Ovary (tissue), 9 donors: Measurements from ENCODE around the gene APP. TPM values are rescaled to one million over a fixed set of nuclear protein-coding genes. Genes with fewer than 3 reads are reported as not detected.

Experiments used
- DNase-seq, 5 donors: peaks; one replicate each; pipeline ENCODE4 v3.0.0-alpha.2; 2019 to 2020
- H3K27ac ChIP-seq, 2 donors: fragments of 200-600 bp; one replicate each; pipeline versions ENCODE4 v1.5.1 to v1.8.0; 2019 to 2022
- H3K27me3 ChIP-seq: fragments of 200-600 bp; one replicate; pipeline ENCODE4 v1.8.0; 2022
- H3K36me3 ChIP-seq: fragments of 200-600 bp; sonication (generic); one replicate; pipeline ENCODE4 v1.5.1; 2019
- H3K4me1 ChIP-seq: one replicate; pipeline ENCODE4 v1.8.1; 2013; ENCODE audit warnings: mild to moderate bottlenecking, moderate library complexity; ENCODE audit not compliant: insufficient read depth
- H3K4me3 ChIP-seq: fragments of 200-600 bp; sonication (generic); one replicate; pipeline ENCODE4 v1.5.1; 2017
- H3K9me3 ChIP-seq, 2 donors: fragments of 200-600 bp in 1 of 2; sonication (generic) in 1 of 2; one replicate each; pipeline versions ENCODE4 v1.5.1 to v1.8.1; 2013 to 2019; ENCODE audit warnings: mild to moderate bottlenecking in 1 of 2, moderate library complexity in 1 of 2
- EP300 ChIP-seq: sonication (generic); formaldehyde crosslinking; IDR thresholded peaks from one replicate; pipeline ENCODE4 v1.6.1; 2017; ENCODE audit warnings: antibody characterized with exemption
- POLR2A ChIP-seq: fragments of 450-650 bp; IDR thresholded peaks from one replicate; pipeline ENCODE4 v1.6.1; 2017; ENCODE audit warnings: antibody characterized with exemption, mild to moderate bottlenecking, moderate library complexity
- WGBS, 3 donors: extraction: QIAGEN DNeasy Blood & Tissue Kit in 1 of 3; methylation state at CpG; one replicate each; pipeline versions ENCODE4 v1.1.5 to v1.1.7; 2013 to 2017; 5-methylcytosine and 5-hydroxymethylcytosine counted together
- intact Hi-C, 4 donors: fragments of 100-400 bp; cut with DNase I; formaldehyde crosslinking; loops; one replicate each; pipeline versions ENCODE4 v1.11.0 to v1.15.1; 2022 to 2023
- polyA plus RNA-seq, 2 donors: library from polyadenylated mRNA; stranded (reverse); fragments of 200-250 nt in 1 of 2; fragments of 350-450 nt in 1 of 2; fragmentation: Illumina TruSeq in 1 of 2; extraction: RNeasy Lipid Tissue Mini Kit (QIAGEN cat#74804) in 1 of 2; gene quantifications; one replicate each; pipeline ENCODE4 v1.2.3, GENCODE V29; 2013 to 2014
- total RNA-seq, 7 donors: library from RNA; depleted of rRNA in 2 of 7; stranded (reverse); fragments of >200 nt in 2 of 7; fragmentation: NEBNext Ultra II Directional in 3 of 7; extraction: Animal tissue kit (Norgen Biotek cat#: 25700) in 3 of 7; gene quantifications; one replicate each; pipeline versions ENCODE4 v1.1.0 to v1.2.4, GENCODE V29; 2016 to 2023
- TF ChIP-seq, protein P1 (sequence below), 3 donors: fragments of 450-650 bp in 2 of 3; fragments of 200-600 bp in 1 of 3; IDR thresholded peaks; one replicate each; pipeline versions ENCODE4 v1.5.1 to v1.8.0; 2016 to 2022; ENCODE audit warnings: antibody characterized with exemption in 3 of 3, mild to moderate bottlenecking in 1 of 3
- donor health status: DM: no; HTN: no; CAD: no; lungs with moderate emphysema.
- donor health status: DM: no; HTN: no; CAD: no.
- donor health status: Bipolar disorder and iron deficiency.
- donor health status: DM: yes; HTN: yes; CAD: no.
- donor health status: DM: no; HTN: no; CAD: no.
- donor health status: DM: yes; HTN: yes; CAD: no.

The APP gene
- total and polyA plus RNA-seq, 9 donors = 211 to 945 (median 364) TPM

- Histone ChIP-seq H3K9me3 (no peaks in the 10 kb centered on the region), H3K4me1 (no peaks in the 10 kb centered on the region), H3K27ac (no peak overlapping the region), H3K27me3 (no peaks in the 10 kb centered on the region), H3K36me3 (no peaks in the 10 kb centered on the region), H3K4me3 (no peak overlapping the region)
- DNase-seq = no peak
- intact Hi-C loops = loop anchor here in 1 of 4 donors (5.0 kb wide), 1 partner anchor 350 kb away; no protein-coding TSS in a partner anchor
- TF ChIP-seq POLR2A (no peak), EP300 (no peak)
- TF ChIP-seq, protein P1, sequence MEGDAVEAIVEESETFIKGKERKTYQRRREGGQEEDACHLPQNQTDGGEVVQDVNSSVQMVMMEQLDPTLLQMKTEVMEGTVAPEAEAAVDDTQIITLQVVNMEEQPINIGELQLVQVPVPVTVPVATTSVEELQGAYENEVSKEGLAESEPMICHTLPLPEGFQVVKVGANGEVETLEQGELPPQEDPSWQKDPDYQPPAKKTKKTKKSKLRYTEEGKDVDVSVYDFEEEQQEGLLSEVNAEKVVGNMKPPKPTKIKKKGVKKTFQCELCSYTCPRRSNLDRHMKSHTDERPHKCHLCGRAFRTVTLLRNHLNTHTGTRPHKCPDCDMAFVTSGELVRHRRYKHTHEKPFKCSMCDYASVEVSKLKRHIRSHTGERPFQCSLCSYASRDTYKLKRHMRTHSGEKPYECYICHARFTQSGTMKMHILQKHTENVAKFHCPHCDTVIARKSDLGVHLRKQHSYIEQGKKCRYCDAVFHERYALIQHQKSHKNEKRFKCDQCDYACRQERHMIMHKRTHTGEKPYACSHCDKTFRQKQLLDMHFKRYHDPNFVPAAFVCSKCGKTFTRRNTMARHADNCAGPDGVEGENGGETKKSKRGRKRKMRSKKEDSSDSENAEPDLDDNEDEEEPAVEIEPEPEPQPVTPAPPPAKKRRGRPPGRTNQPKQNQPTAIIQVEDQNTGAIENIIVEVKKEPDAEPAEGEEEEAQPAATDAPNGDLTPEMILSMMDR (IDR thresholded peaks at IDR 0.05) = peak in 1 of 3 donors; percentile 11
Observed at GRCh38 chr21:25977068-25977611, 193.4 kb downstream of the APP start.

DNA sequence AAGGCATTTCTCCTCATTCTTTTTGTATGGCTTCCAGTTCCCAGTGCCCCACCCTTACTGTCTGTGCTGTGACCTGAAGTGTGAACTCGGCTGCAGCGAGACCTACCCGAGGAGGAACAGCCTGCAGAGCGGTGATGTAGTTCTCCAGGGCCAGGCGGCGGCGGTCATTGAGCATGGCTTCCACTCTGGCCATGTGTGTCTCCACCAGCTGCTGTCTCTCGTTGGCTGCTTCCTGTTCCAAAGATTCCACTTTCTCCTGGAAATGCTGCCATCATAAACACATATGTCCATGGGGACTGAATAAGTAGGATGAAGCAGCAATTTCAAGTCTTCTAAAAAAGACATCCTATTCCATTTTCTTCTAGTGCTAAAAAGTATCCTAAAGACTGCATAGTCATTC, 195.6 kb downstream of the APP start:
- 94 to 97% (median 97%) methylated on average over 8 of the region's 8 CpGs for WGBS, 3 donors
- intact Hi-C loops = loop anchor here in 1 of 4 donors (5.0 kb wide), 1 partner anchor 352 kb away; no protein-coding TSS in a partner anchor
- Histone ChIP-seq H3K36me3 (no peaks in the 10 kb centered on the region), H3K4me1 (no peaks in the 10 kb centered on the region), H3K4me3 (no peak overlapping the region), H3K9me3 (no peaks in the 10 kb centered on the region), H3K27ac (no peak overlapping the region), H3K27me3 (no peaks in the 10 kb centered on the region)
- TF ChIP-seq, protein P1 (IDR thresholded peaks at IDR 0.05) = no peak
- TF ChIP-seq EP300 = no peak
- no peak for TF ChIP-seq POLR2A
- DNase-seq = no peak

GRCh38 chr21:25970254-25970930, 200.2 kb downstream of the APP start:
- no peak overlapping the region for H3K4me3 ChIP-seq

DNA sequence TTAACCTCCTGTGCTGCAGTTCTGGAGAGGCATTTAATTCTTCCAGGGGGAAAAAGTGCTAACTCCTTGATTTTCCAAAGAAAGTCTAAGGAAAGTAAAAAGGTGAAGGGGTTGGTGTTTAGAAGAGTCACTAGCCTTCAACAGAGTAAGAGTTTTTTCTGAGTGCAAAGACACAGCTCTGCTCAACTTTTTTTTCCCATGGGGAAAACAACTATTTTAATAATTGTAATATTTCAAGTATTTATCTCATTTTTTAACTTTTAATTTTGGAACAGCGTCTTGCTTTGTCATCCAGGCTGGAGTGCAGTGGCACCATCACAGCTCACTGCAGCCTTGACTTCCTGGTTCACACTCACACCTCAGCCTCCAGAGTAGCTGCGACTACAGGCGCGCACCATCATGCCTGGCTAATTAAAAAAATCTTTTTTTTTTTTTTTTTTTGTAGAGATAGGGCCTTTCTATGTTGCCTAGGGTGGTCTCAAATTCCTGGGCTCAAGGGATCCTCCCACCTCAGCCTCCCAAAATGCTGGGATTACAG, 202.6 kb downstream of the APP start:
- no peak overlapping the region for H3K4me3 ChIP-seq
- WGBS, 3 donors = 97 to 99% (median 98%) methylated on average over 4 of the region's 4 CpGs
- DNase-seq = no peak
- no peaks in the 10 kb centered on the region for H3K4me1 ChIP-seq
- no peaks in the 10 kb centered on the region for H3K9me3 ChIP-seq
- TF ChIP-seq, protein P1 (IDR thresholded peaks at IDR 0.05) = no peak
- TF ChIP-seq EP300 (no peak), POLR2A (no peak)
- intact Hi-C loops = no loop called here
- no peaks in the 10 kb centered on the region for H3K36me3 ChIP-seq
- H3K27ac ChIP-seq = no peak overlapping the region
- H3K27me3 ChIP-seq = no peaks in the 10 kb centered on the region

More at GRCh38 chr21:25970254-25970930, 200.2 kb downstream of the APP start:
- H3K27ac ChIP-seq = no peak overlapping the region
- H3K4me1 ChIP-seq = no peaks in the 10 kb centered on the region
- 83 to 92% (median 87%) methylated on average over 15 of the region's 15 CpGs for WGBS, 3 donors
- intact Hi-C loops = no loop called here
- no peak for TF ChIP-seq POLR2A
- TF ChIP-seq EP300 = no peak
- TF ChIP-seq, protein P1 (IDR thresholded peaks at IDR 0.05) = no peak
- H3K36me3 ChIP-seq = no peaks in the 10 kb centered on the region
- H3K9me3 ChIP-seq = no peaks in the 10 kb centered on the region
- no peak for DNase-seq
- H3K27me3 ChIP-seq = no peaks in the 10 kb centered on the region
